ENCODE data around the gene HOXA3. TPM values are rescaled to one million over a fixed set of nuclear protein-coding genes. Genes with fewer than 3 reads are reported as not detected.

The HOXA3 gene
- total and polyA plus RNA-seq, 2 of the 8 experiments (the other 6 are each of a cell fraction or from before 2014, with no cell fraction given), result not detected

GRCh38 chr7:27173956-27174873 lies 21.8 kb upstream of the HOXA3 start, which contains the start of gene HOXA10 (continued):
- no peak for TF ChIP-seq EP300 (IDR thresholded peaks at IDR 0.05; ENCODE audit: borderline replicate concordance in 1 of 2, low read depth in 2 of 2, low read length in 2 of 2)
- no peak for TF ChIP-seq FOSL1 (IDR thresholded peaks at IDR 0.05; ENCODE audit: insufficient read depth, low read depth, low read length)
